ENCODE measurements around the gene FUT2. TPM values are rescaled to one million over a fixed set of nuclear protein-coding genes. Genes with fewer than 3 reads are reported as not detected.

FUT2 gene
- total RNA-seq, result 0.46 TPM

DNA sequence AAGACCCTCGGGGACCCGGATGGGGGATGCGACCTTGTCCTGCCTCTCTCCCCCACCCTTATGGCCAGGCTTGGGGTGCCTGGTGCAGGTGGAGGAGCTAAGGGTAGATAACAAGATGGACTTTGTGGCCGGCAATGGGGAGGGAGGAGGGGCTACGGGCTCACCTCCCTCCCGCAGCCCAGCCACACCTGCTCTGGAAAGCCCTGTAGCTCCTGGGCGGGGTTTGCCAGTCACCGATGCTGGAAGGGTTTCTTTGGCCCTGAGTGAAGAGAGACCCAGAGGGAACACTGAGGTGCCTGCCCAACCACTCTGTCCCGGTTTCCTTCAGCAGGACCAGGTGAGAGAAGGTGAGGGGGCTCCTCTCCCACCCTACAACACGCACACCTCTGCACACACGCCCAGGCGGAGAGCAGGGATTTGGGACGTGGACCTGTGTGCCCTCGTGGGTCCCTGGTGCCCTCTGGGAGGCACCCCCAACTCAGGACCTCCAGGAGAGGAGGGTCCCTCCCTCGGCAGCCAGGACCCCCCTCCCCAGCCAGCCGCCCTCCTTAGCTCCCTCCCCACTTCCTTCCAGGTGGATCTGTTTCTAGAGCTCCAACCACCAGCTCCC lies at the start of gene FUT2:
TSS of gene FUT2 (plus strand) at position 229 of the 610 bp plus-strand sequence. CDS start 6,986 bp downstream, outside the sequence.

DNA sequence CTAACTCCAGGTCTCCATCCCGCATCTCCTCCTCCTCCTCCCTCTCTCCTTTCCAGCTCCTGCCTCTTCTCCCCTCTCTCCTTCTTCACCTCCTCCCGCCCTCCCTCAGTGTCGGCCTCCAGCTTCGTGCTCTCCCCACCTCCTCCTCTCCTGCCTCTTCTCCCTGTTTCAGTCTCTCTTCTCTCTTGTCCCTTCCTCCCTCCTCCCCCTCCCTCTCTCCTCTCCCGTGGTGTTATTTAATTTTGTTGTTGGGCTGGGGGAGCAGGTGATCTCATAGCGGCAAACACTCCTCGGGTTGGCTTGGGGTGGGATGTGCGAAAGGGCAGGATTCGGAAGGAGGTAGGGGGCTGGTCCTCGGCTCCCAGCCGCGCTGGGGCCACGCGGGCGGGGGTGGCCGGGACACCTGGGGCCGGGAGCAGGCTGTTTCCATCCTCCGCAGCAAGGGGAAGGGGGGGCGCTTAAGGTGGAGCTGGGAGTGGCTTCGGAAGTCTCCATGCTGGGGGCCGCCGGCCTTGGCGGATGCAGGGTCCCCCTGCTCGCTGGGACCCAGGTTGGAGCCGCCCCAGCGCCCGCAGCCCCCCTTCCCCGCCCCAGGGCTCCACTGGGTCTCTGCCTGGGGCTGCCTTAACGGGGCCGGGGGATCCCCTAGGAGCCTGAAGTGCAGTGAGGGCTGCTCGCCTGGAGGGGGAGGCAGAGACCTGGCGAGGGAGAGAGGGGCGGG lies 49.6 kb upstream of the FUT2 start, which contains the start of gene CA11:
TSS of gene CA11 (minus strand) at position 187 of the 721 bp plus-strand sequence. CDS start 555 bp downstream, outside the sequence.

DNA sequence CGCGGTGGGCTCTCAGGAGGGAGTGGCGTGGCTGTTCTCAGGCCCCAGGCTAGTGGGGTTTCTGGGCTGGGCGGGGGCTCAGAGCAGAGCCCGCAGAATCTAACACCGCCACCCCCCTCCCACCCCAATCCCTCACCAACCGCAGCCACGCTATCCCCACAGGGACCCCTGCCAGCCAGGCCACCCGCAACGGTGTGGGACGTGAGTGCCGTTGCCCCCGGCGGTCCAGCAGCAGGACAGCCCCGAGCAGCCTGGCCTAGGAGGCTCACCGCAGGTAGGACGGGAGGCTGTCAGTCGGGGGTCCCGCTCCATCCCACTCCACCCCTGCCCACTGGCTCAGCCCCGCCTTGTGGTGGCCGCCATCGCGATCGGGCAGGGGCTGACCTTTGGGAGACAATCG lies 22.8 kb upstream of the FUT2 start, which contains the start of gene NTN5:
TSS of gene NTN5 (minus strand) at position 24 of the 400 bp plus-strand sequence. CDS start 2,031 bp downstream, outside the sequence.

DNA sequence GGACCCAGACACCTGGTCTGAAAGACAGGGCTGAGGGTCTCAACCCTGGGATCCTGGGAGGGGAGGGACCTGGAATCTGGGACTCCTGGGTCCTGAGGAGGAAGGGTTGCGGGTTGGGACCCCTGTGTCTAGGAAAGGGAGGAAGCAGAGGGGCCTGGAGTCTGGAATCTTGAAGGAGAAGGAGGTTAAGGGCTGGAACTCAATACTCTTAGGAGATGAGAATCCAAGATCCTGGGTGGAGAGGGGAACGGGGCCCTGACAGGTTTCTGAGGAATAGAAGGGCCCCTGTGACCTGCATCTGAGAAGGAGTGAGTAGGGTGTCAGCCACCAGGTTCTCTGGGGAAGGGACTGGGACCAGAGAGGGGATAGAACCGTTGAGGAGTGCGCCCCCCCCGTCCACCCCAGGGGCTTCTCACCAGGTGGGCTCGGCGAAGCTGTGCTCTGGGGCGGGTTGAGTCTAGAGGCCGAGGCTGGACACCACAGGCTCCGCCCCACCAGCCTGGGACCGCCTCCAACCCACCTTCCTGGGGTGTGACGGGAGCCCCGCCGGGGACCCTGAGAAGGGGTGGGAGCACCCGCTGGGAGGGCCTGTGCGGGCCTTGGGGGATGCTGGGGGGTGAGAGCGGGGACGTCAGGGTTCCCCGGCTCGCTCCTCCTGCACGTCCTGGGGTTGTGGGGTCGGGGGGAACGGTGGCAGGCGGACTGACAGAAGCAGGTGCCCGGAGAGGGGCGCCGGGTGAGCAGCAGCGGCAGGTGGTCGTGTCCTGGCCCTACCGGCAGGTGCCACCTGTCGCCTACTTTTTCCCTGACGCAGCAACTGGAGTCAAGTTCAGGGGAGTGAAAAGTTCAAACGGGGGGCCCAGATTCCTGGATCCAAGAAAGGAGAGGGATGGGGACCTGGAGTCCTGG lies 23.7 kb downstream of the FUT2 start, which contains the start of gene MAMSTR:
TSS of gene MAMSTR (minus strand) at position 463 of the 909 bp plus-strand sequence. CDS start 694 bp downstream, outside the sequence.

DNA sequence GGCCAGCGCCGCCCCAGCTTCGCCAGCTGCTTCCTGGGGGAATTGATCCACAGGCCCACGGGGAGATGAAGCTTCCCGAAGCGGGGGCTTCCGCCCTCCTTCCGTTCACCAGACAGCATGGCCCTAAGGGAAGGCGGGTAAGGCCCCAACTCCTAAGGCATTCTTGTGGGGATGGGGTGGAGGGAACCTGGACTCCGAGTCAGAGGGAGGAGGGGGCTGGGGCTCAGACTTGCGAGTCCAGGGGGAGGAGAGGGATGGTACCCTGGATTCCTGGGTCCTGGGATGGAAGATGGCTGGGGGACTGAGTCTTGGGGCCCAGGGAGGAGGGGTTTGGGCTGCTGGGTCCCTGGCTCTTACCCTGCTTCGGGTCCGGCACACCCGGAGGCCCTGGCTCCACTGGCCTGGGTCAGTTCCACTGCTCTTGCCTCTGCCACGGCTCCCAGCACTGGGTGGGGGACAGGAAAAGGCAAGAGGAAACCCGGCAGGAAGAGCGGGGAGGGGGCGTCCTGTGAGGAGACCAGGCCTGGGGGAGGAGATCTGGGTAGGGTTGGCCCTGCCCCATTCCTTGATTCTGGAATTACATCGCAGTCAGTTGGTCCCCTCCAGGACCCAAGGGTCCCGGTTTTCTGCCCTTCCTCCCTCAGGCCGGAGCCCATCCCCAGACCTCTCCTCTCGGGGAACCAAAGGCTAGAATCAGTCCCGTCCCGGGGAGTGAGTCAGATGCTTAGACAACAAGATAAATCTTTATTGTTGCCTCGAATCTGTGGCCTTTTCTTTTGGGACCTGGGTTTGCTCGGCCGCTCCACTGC lies 44.6 kb downstream of the FUT2 start, which contains the start of gene RASIP1:
TSS of gene RASIP1 (minus strand) at position 447 of the 809 bp plus-strand sequence. CDS start at position 119, 328 bp downstream.

DNA sequence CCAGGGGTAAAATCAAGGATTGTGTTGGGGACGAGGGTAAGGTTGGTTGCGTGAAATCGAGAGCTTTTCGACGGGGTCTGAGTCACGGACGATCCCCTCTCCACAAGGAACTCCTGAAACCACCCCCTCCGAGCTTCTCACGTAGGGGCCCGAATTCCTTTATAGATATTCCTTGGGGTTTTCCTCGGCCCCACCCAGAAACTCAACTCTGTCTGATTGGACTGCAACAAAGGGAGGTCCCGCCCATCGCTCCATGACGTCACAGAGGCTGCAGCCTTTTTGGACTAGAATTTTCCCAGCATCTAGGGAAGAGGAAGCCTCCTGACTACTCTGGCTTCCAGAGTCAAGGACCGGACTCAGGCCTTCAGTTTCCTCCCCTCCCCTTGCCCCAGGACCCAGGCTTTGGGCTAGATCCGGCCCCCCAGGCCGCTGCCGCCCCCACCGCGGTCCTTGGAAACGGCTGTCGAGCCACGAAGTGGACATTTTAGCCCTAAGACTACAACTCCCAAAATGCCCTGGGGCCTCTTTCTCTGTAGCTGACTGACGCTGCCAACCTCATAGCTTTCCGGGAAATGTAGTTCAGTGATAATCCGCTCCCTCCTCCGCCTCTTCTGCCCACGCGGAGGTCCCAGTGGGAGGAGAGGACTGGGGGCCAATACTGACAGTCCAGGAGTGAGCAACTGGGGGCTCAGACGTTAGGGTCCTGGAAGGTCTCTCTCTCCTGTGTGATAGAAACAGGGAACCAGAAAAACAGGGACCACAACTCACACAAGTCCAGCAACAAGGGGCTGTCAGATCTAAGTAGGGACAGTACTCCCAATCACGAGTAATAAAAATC lies 51.2 kb downstream of the FUT2 start, which contains the start of gene IZUMO1:
TSS of gene IZUMO1 (minus strand) at position 172 of the 838 bp plus-strand sequence. CDS start 1,050 bp downstream, outside the sequence.

DNA sequence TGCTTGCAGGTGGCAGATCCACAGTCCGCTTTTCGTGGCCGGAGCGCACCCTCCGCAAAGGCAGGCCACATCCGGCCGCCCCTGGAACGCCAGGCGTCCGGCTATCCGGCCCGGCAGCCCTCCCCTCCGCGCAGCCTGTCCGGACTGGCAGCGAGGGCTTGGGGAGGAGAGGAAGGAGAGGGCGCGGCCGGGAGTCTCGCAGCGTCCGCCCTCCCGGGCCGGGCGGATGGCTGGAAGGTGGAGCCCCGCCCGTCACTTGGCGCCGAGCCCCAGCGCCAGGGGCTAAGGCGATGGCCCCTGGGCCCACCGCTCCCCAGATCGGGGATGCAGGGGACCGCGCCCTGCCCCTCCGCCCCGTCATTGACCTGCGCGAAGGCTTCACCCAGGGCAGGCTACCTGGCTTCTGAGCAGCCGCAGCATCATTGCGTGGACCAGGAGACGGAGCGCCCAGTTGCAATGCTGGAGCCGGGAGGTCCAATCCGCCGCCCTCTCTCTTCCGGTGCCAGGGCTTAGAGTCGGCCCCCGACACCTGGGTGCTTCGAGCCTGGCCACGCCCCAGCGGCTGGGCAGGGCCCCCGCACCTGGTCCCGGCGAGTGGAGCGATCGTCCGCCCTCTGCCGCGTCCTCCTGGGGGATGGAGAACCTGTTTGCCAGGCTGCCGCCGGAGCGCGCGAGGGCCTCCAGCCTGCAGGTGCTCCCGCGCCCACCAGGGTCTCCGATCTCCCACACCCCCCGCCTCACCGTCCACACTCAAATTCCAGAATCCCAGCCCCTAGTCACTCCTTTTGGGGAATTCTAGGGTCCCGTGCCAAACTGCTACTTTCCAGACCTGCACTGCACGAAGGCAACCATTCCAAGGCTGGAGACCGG lies 57.0 kb downstream of the FUT2 start, which contains the start of gene FUT1:
TSS of gene FUT1 (minus strand) at position 146 of the 870 bp plus-strand sequence. CDS start 1,360 bp downstream, outside the sequence.

DNA sequence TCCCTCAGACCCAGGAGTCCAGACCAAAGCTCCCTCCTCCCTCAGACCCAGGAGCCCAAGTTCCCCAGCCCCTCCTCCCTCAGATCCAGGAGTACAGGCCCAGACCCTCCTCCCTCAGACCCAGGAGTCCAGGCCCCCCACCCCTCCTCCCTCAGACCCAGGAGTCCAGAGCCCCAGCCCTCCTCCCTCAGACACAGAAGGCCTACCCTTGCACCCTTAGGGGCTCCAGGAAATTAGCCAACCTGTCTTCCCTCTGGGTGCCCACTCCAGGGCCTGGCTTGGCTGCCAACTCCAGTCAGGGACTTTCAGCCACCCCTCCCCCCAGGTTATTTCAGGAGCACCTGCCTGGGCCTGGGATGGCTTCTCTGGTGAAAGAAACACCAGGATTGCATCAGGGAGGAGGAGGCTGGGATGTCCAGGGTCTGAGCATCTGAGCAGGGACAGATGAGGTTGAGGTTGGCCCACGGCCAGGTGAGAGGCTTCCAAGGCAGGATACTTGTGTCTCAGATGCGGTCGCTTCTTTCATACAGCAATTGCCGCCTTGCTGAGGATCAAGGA lies 59.4 kb downstream of the FUT2 start, which contains the start of gene FGF21:
TSS of gene FGF21 (plus strand) at position 441 of the 558 bp plus-strand sequence. CDS start 713 bp downstream, outside the sequence.

Other genes with a start within 250 kb of the FUT2 start
- 11.8 TPM for gene GRWD1, start 250.0 kb upstream of the FUT2 start, total RNA-seq
- gene KCNJ14, start 240.4 kb upstream of the FUT2 start, total RNA-seq, result 0.92 TPM
- 57.7 TPM for gene CYTH2, start 226.6 kb upstream of the FUT2 start, total RNA-seq
- gene LMTK3, start 184.1 kb upstream of the FUT2 start, total RNA-seq, result 16.4 TPM
- gene SULT2B1, start 143.8 kb upstream of the FUT2 start, total RNA-seq, result not detected
- gene SPACA4, start 89.2 kb upstream of the FUT2 start, total RNA-seq, result not detected
- not detected for gene FAM83E, start 80.9 kb upstream of the FUT2 start, total RNA-seq
- 1,122 TPM for gene RPL18, start 76.8 kb upstream of the FUT2 start, total RNA-seq
- 12.5 TPM for gene SPHK2, start 76.5 kb upstream of the FUT2 start, total RNA-seq
- gene DBP, start 58.6 kb upstream of the FUT2 start, total RNA-seq, result 7.6 TPM
- gene CA11, start 49.8 kb upstream of the FUT2 start, total RNA-seq, result 21.9 TPM
- not detected for gene NTN5, start 23.0 kb upstream of the FUT2 start, total RNA-seq
- gene MAMSTR, start 23.8 kb downstream of the FUT2 start, total RNA-seq, result 1.6 TPM
- gene RASIP1, start 44.6 kb downstream of the FUT2 start, total RNA-seq, result 4.8 TPM
- gene IZUMO1, start 50.9 kb downstream of the FUT2 start, total RNA-seq, result not detected
- gene FUT1, start 56.7 kb downstream of the FUT2 start, total RNA-seq, result 10.8 TPM
- gene FGF21, start 59.6 kb downstream of the FUT2 start, total RNA-seq, result not detected
- gene BCAT2, start 115.1 kb downstream of the FUT2 start, total RNA-seq, result 17.1 TPM
- 5.3 TPM for gene HSD17B14, start 140.5 kb downstream of the FUT2 start, total RNA-seq
- 2.3 TPM for gene PLEKHA4, start 172.6 kb downstream of the FUT2 start, total RNA-seq
- gene PPP1R15A, start 176.4 kb downstream of the FUT2 start, total RNA-seq, result 21.5 TPM
- gene TULP2, start 202.8 kb downstream of the FUT2 start, total RNA-seq, result 0.46 TPM
- 69.9 TPM for gene NUCB1, start 204.3 kb downstream of the FUT2 start, total RNA-seq
- gene DHDH, start 237.7 kb downstream of the FUT2 start, total RNA-seq, result 2.3 TPM